ENCODE data around the gene CEP192.
"Not testable (repeated sequence)": the region's sequence is repeated elsewhere in the genome, so short reads cannot be mapped to it uniquely, and the experiment has no call there.

CEP192 gene

GRCh38 chr18:13032173-13032572 is 41.0 kb downstream of the CEP192 start:
- no peak for DNase-seq

DNA sequence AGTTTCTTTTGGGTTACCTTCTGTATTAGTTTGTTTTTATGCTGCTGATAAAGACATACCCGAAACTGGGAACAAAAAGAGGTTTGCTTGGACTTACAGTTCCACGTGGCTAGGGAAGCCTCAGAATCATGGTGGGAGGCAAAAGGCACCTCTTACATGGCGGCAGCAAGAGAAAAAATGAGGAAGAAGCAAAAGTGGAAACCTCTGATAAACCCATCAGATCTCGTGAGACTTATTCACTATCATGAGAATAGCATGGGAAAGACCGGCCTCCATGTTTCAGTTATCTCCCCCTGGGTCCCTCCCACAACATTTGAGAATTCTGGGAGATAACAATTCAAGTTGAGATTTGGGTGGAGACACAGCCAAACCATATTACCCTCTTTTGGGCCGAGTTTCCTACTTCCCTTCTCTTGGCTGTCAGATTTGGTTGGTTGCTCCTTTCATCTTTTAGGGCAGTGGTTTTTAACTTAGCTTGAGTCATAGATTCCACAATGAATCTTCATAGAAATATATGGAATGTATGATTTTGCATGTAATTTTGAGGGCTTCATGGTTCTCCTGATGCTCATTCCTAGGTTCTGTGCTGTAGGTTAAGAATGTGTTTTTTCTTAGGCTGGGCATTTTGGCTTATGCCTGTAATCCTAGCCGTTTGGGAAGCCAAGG is 44.2 kb downstream of the CEP192 start:
- no peak for DNase-seq

GRCh38 chr18:13036622-13037320 is 45.6 kb downstream of the CEP192 start:
- no peak for DNase-seq

DNA sequence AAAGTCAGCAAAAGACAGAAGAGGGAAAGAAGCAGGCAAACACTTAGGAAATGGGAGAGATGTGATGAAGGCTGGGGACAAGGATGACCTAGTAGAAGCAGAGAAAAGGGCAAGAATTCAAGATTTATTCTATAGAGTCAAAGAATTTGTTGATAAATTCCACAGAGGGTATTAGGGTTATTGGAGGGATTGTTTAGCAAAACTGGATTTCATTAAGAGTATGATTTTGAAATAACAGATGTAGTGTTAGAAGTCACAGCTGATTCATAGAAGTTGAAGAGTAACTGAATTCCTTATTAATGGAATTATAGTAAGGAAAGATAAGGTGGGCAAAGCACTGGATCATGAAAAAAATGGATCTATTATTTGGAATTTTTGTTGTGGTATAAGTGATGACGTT is 48.6 kb downstream of the CEP192 start:
- no peak for DNase-seq

DNA sequence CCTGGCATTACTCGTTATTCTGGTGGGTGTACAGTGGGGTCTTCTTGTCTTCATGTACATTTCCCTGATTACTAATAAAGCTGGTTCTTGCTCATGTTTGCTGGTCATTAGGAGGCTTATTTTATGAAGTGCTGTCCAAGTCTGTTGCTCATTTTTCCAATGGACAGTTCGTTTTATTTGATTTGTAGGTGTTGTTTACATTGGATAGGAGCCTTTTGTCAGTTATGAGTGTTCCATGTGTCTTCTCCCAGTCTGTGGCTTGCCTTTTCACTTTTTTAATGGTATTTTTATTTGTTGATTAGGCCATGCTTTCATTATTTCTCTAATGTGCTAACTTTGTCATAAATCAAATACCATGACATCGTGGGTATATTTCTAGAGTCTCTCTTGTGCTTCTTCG is 51.9 kb downstream of the CEP192 start:
- DNase-seq = no peak

GRCh38 chr18:13048061-13048595 is 57.0 kb downstream of the CEP192 start:
- DNase-seq = no peak

DNA sequence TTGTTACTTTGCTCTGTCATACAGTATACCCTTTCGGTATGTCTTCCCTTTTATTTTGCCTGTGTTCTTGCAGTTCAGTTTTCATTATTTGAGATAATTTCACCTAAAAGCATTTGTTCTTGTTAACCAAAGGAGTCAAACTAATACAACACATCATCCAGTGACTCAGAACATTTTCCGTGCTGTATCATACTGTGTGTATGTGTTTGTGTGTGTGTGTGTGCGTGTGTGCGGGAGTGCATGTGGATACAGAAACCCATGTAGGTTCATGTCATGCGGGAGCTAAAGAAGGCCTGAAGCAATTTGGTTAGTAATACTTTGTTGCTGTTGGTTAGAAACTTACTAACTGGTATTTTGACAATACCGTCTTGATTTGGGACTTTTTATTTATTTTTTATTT is 60.0 kb downstream of the CEP192 start:
- DNase-seq = no peak

DNA sequence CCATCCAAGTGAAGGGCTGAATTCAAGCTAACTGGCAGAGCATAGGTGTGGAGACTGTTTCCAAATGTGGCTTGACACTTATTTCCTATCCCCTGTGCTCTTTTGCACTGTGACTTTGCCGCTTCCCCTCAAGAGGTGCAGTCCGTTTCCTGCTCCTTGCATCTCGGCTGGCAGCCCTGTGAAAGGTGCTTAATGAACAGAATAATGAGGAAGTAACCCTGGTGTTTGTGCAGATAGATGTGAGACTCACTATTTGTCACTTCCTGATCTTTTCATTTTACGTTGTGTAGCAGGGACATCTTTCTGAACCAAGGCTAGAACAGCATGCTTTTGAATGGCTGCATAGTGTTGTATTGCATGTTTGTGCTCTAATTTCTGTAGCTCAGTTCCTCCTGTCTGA is 60.8 kb downstream of the CEP192 start:
- no peak for DNase-seq

- DNase-seq = no peak
Measured at GRCh38 chr18:13054336-13054735, 63.2 kb downstream of the CEP192 start.

GRCh38 chr18:13061630-13062189 is 70.5 kb downstream of the CEP192 start:
- DNase-seq = no peak

DNA sequence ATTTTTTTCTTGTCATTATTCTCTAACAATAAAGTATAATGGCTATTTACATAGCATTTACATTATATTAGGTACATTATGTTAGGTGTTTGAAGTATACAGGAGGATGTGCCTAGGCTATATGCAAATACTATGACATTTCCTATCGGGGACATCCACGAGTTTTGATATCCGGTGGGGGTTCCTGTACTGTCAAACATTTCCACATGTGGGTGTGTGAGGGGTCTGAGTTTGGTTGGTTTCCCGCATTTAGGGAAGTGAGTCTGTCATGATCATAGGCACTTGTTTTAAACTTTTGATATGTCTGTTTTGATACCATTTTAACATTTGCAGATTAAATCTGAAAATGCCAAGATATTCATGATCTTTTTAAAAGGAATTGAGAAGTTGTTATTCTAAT is 76.0 kb downstream of the CEP192 start:
- no peak for DNase-seq

- DNase-seq = no peak
Measured at GRCh38 chr18:13067966-13068365, 76.8 kb downstream of the CEP192 start.

GRCh38 chr18:13070460-13070859 is 79.3 kb downstream of the CEP192 start:
- no peak for DNase-seq

GRCh38 chr18:13076886-13077285 is 85.7 kb downstream of the CEP192 start:
- no peak for DNase-seq

- no peak for DNase-seq
Measured at GRCh38 chr18:13077473-13077872, 86.3 kb downstream of the CEP192 start.

DNA sequence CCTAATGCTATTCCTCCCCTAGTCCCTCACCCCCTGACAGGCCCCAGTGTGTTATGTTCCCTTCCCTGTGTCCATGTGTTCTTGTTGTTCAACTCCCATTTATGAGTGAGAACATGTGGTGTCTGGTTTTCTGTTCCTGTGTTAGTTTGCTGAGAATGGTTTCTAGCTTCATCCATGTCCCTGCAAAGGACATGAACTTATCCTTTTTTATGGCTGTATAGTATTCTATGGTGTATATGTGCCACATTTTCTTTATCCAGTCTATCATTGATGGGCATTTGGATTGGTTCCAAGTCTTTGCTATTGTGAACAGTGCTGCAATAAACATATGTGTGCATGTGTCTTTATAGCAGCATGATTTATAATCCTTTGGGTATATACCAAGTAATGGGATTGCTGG is 86.9 kb downstream of the CEP192 start:
- not testable (repeated sequence) for DNase-seq

DNA sequence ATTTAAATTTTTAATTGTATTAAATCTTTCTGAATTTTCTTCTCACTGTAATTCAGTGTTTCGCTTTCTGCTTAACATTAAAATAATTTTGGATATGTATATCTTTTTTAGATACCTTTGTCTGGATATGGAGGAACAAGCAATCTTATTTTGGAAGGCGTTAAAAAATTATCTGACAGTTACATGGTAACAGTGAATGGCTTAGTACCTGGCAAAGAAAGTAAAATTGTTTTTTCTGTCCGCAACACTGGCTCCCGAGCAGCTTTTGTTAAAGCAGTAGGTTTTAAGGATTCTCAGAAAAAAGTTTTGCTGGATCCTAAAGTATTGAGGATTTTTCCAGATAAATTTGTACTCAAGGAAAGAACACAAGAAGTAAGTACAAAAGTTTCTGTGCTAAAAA is 95.7 kb downstream of the CEP192 start:
- DNase-seq = no peak

DNA sequence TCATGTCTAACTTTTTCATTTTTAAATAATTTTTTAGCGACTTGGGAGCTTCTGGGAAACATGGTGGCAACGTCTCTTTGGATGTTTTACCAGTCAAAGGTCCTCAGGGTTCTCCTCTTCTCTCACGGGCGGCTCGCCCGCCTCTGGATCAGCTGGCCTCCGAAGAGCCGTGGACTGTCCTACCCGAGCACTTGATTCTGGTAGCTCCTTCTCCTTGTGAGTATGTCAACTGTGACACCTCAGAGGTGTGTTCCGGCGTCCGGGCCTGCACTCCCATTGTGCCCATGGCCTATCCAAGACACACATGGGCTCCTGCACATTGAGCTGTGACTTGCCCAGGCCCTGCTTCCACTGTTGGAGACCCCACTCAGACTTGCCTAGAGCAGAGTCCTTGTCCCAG is 104.3 kb downstream of the CEP192 start:
- no peak for DNase-seq

GRCh38 chr18:13096232-13096631 is 105.1 kb downstream of the CEP192 start:
- no peak for DNase-seq

DNA sequence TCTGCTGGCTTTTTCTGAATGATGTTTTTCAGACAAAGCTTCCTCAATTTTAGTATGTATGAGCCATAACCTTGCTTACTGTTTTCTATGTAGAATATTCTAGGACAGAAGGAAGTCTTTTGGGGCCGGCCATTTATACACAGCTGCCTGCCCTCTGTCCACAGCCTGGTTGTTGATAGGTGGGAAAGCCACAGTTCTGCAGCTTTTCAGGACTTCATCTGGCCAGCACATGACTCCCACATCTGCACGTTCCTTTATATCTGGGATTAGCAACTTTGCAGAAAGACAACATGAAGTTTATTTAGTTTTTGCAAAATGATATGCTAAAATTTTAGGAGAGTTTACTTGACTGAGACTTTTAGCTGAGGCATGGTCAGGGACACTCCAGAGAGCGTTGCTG is 105.6 kb downstream of the CEP192 start:
- DNase-seq = no peak

- not testable (repeated sequence) for DNase-seq
Measured at GRCh38 chr18:13098104-13098503, 106.9 kb downstream of the CEP192 start.

DNA sequence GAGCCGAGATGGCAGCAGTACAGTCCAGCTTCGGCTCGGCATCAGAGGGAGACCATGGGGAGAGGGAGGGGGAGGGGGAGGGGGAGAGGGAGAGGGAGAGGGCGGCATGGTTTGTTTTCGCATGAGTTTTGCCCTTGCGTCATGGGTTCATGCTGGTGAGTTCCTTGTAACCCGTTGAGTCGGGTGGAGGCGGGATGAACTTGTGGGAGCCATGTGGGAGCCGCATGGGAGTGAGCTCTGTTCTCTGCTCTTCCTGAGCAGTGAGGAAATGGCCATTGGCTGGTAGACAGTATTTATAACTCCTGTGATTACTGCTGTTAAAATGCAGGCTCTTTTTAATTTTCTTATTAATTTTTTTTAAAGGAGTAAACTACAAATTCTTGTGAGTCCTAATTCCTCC is 108.0 kb downstream of the CEP192 start:
- DNase-seq = no peak

- no peak for DNase-seq
Measured at GRCh38 chr18:13100942-13101658, 109.9 kb downstream of the CEP192 start.
